ENCODE data around the gene HOXB9. TPM values are rescaled to one million over a fixed set of nuclear protein-coding genes. Genes with fewer than 3 reads are reported as not detected.

HOXB9 gene
- total RNA-seq, 1 donor from 2014 or later = 0.13 TPM

- no peak for ATAC-seq
- no peak for DNase-seq (ENCODE audit: low spot score)
Measured at GRCh38 chr17:48639982-48640857, 14.1 kb upstream of the HOXB9 start.

GRCh38 chr17:48639136-48639535 is 13.0 kb upstream of the HOXB9 start:
- DNase-seq (ENCODE audit: low spot score) = no peak
- no peak for ATAC-seq

- DNase-seq (ENCODE audit: low spot score) (no peak), ATAC-seq (no peak)
Measured at GRCh38 chr17:48637323-48638260, 11.4 kb upstream of the HOXB9 start.

GRCh38 chr17:48636177-48637018 is 10.2 kb upstream of the HOXB9 start:
- ATAC-seq (peak; percentile 67), DNase-seq (ENCODE audit: low spot score) (no peak)

GRCh38 chr17:48634493-48635208 is 8.5 kb upstream of the HOXB9 start:
- DNase-seq (ENCODE audit: low spot score) = no peak

GRCh38 chr17:48633266-48633677 is 7.1 kb upstream of the HOXB9 start:
- ATAC-seq (no peak), DNase-seq (ENCODE audit: low spot score) (no peak)

More at GRCh38 chr17:48634493-48635208, 8.5 kb upstream of the HOXB9 start:
- no peak for ATAC-seq

- DNase-seq (ENCODE audit: low spot score) = no peak
- no peak for ATAC-seq
Measured at GRCh38 chr17:48632579-48633265, 6.6 kb upstream of the HOXB9 start.

GRCh38 chr17:48631693-48632578 is 5.8 kb upstream of the HOXB9 start:
- ATAC-seq (no peak), DNase-seq (ENCODE audit: low spot score) (no peak)

- no peak for ATAC-seq
- no peak for DNase-seq (ENCODE audit: low spot score)
Measured at GRCh38 chr17:48630925-48631692, 5.0 kb upstream of the HOXB9 start.

- DNase-seq (ENCODE audit: low spot score) = no peak
- no peak for ATAC-seq
Measured at GRCh38 chr17:48630009-48630924, 4.1 kb upstream of the HOXB9 start.

- DNase-seq (ENCODE audit: low spot score) (no peak), ATAC-seq (no peak)
Measured at GRCh38 chr17:48629411-48629759, 3.2 kb upstream of the HOXB9 start.

GRCh38 chr17:48628649-48629410 is 2.7 kb upstream of the HOXB9 start:
- ATAC-seq (no peak), DNase-seq (ENCODE audit: low spot score) (no peak)

- no peak for DNase-seq (ENCODE audit: low spot score)
- no peak for ATAC-seq
Measured at GRCh38 chr17:48627623-48628521, 1.7 kb upstream of the HOXB9 start.

- no peak for ATAC-seq
- no peak for DNase-seq (ENCODE audit: low spot score)
Measured at GRCh38 chr17:48627118-48627597, 1.0 kb upstream of the HOXB9 start.

All from left lobe of liver (tissue), 2 donors.